Lung (tissue), 12 donors: Measurements from ENCODE around the gene SLC25A19. TPM values are rescaled to one million over a fixed set of nuclear protein-coding genes. Genes with fewer than 3 reads are reported as not detected.

Experiments used
- ATAC-seq: fragments of 200-7000 bp; cut with Tn5 transposase; one replicate; pipeline ENCODE4 v1.9.1; 2020; ENCODE audit warnings: moderate number of reproducible peaks; ENCODE audit not compliant: insufficient read depth, low FRiP score
- DNase-seq, 3 donors: peaks; one replicate each; pipeline ENCODE4 v3.0.0-alpha.2; 2013 to 2017
- H3K27ac ChIP-seq, 2 donors: one replicate each; pipeline ENCODE4 v1.5.1; 2013; ENCODE audit warnings: mild to moderate bottlenecking in 2 of 2, moderate library complexity in 2 of 2, control low read depth in 1 of 2, inconsistent platforms in 1 of 2, low read depth in 1 of 2, low read length in 1 of 2
- H3K27me3 ChIP-seq, 3 donors: one replicate each; pipeline ENCODE4 v1.5.1; 2013; ENCODE audit warnings: low read length in 2 of 3; ENCODE audit not compliant: control insufficient read depth in 3 of 3, insufficient read depth in 3 of 3
- H3K36me3 ChIP-seq, 4 donors: one replicate each; pipeline ENCODE4 v1.5.1; 2013; ENCODE audit warnings: low read length in 4 of 4, mild to moderate bottlenecking in 1 of 4, moderate library complexity in 1 of 4; ENCODE audit not compliant: control insufficient read depth in 4 of 4, insufficient read depth in 4 of 4
- H3K4me1 ChIP-seq, 5 donors: one replicate each; pipeline ENCODE4 v1.5.1; 2013; ENCODE audit warnings: low read length in 5 of 5, mild to moderate bottlenecking in 2 of 5, moderate library complexity in 1 of 5; ENCODE audit not compliant: control insufficient read depth in 5 of 5, insufficient read depth in 5 of 5
- H3K4me3 ChIP-seq: one replicate; pipeline ENCODE4 v1.5.1; 2013; ENCODE audit warnings: mild to moderate bottlenecking, control low read depth, moderate library complexity
- H3K9ac ChIP-seq, 2 donors: one replicate each; pipeline ENCODE4 v1.5.1; 2013; ENCODE audit warnings: low read length in 2 of 2, control low read depth in 1 of 2; ENCODE audit not compliant: insufficient read depth in 1 of 2
- H3K9me3 ChIP-seq, 4 donors: one replicate each; pipeline ENCODE4 v1.5.1; 2013; ENCODE audit warnings: low read length in 3 of 4, mild to moderate bottlenecking in 1 of 4, moderate library complexity in 1 of 4; ENCODE audit not compliant: control insufficient read depth in 4 of 4, insufficient read depth in 3 of 4
- CTCF ChIP-seq: IDR thresholded peaks from 2 replicates; pipeline ENCODE4 v1.5.1; 2012; ENCODE audit warnings: mild to moderate bottlenecking; ENCODE audit errors: control extremely low read depth, extremely low read depth
- WGBS, 2 donors: extraction: QIAGEN DNeasy Blood & Tissue Kit; methylation state at CpG; one replicate each; pipeline ENCODE4 v1.1.7; 2013; 5-methylcytosine and 5-hydroxymethylcytosine counted together
- polyA plus RNA-seq, 2 donors: library from polyadenylated mRNA; stranded (reverse); fragments of 200-250 nt; gene quantifications; one replicate each; pipeline ENCODE4 v1.2.1, GENCODE V29; 2013
- total RNA-seq, 2 donors: library from RNA; depleted of rRNA in 1 of 2; stranded (reverse); fragments of >200 nt in 1 of 2; gene quantifications; one replicate each; pipeline ENCODE4 v1.2.1, GENCODE V29; 2014 to 2021
- donor health status: control.
- donor health status: control.
- donor health status: Bipolar disorder and iron deficiency.
- donor health status: healthy.
- donor health status: DM: yes; HTN: yes; CAD: no.

Gene SLC25A19
- total and polyA plus RNA-seq, 4 donors = 9.8 to 27.4 (median 24.0) TPM

DNA sequence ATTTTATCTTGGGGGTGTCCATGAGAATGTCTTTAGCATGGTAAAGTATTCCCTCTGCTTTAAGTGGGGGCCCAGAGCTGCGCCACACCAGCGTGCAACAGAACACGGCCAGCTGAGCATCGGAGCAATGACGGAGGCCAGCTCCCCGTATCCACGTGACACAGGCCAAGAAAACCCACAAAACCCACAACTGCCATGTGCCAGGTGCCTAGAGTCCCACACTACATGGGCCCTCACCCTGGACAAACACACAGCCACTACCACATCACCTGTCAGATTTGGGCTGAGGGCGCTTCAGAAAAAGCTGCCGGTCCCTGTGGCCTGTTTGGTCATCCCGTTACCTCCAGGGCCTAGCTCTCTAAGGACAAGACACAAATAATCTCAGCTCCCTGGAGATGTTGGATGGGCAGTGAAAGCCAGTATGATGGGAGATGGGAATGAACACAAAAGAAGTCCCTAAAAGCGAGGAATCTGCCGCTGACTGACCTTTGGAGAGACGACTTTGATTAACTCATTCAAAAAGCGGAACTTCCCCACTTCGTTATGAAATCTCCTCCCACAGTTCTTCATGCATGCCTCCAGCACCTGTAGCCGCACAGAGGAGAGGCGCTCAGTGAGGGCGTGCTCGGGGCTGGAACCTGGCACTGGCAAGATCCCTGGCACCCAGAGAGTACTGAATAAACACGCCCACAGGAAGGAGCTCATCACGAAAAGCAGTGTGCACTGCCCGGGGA lies 44.9 kb downstream of the SLC25A19 start:
- no peak overlapping the region for H3K9ac ChIP-seq
- TF ChIP-seq CTCF = no peak
- H3K4me1 ChIP-seq = no peaks in the 10 kb centered on the region
- no peaks in the 10 kb centered on the region for H3K27me3 ChIP-seq
- ATAC-seq = no peak
- no peak for DNase-seq
- WGBS, 2 donors = 54 to 79% methylated on average over 22 of the region's 22 CpGs
- H3K4me3 ChIP-seq = no peak overlapping the region
- H3K27ac ChIP-seq = no peak overlapping the region
- no peaks in the 10 kb centered on the region for H3K9me3 ChIP-seq
- peaks cover 13 to 70% (median 35%) of the 10 kb centered on the region in 4 donors for H3K36me3 ChIP-seq

DNA sequence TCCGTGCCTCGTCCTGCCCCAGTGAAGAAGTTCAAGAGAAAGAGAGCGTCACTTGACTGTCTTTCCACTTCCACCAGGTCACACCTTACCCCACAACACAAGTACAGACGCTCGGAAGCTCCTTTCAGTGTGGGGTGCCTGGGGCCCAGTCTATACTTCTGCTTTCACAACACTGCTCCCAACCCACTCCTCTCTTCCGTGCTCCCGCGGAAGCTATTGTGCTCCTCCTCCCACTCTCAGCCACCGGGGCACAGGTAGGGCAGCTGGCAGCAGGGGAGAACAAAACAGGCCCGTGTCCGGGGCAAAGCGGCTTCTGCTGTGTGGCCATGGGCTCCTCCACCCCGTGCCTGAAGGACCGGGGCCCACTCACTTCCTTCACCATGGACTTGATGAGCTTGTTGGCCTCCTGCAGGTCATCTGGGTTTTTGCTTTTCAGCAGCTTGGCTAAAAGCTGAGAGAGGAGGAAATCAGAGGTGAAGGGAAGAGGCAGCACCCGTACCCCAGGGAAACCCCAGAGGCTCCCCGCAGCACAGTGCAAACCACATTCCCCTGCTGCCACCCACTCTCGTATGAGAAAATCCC lies 46.7 kb downstream of the SLC25A19 start:
- H3K36me3 ChIP-seq = peaks cover 13 to 85% (median 45%) of the 10 kb centered on the region in 4 donors
- TF ChIP-seq CTCF = no peak
- H3K4me1 ChIP-seq = no peaks in the 10 kb centered on the region
- ATAC-seq (no peak), DNase-seq (no peak)
- H3K27ac ChIP-seq = no peak overlapping the region
- 82 to 83% methylated on average over 17 of the region's 17 CpGs for WGBS, 2 donors
- no peak overlapping the region for H3K9ac ChIP-seq
- H3K4me3 ChIP-seq = no peak overlapping the region
- no peaks in the 10 kb centered on the region for H3K9me3 ChIP-seq
- no peaks in the 10 kb centered on the region for H3K27me3 ChIP-seq

DNA sequence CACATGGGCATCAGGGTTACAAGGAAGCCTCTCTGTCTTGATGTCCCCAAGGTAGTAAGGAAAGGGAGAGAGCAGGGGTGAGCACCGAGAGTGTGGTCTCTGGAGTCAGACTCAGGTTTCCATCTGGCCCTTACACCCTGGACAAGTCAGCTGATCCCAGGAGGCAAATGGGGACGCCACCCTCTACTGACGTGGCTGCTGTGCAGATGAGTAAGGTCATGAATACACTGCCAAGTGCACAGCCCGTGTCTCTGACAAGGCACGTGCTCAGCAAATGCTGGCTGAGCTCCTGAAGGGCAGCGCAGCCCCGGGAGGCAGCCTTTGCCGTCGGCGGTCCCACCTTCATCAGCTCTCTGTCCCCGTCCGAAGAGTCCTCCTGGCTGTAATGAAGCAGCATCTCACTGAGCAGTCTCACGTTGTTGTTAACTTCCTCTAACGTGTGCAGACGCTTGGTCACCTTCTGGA lies 47.2 kb downstream of the SLC25A19 start:
- TF ChIP-seq CTCF = no peak
- Histone ChIP-seq H3K9ac (no peak overlapping the region), H3K36me3 (peaks cover 13 to 90% (median 48%) of the 10 kb centered on the region in 4 donors), H3K9me3 (no peaks in the 10 kb centered on the region), H3K27me3 (no peaks in the 10 kb centered on the region), H3K4me3 (no peak overlapping the region), H3K27ac (no peak overlapping the region), H3K4me1 (no peaks in the 10 kb centered on the region)
- no peak for DNase-seq
- no peak for ATAC-seq
- 81 to 86% methylated on average over 15 of the region's 15 CpGs for WGBS, 2 donors
